HG03095 (cell line): ENCODE data around the gene POM121C.
"Not testable (repeated sequence)": the region's sequence is repeated elsewhere in the genome, so short reads cannot be mapped to it uniquely, and the experiment has no call there.

Experiments used
- ATAC-seq: cut with Tn5 transposase; IDR thresholded peaks from one replicate; pipeline ENCODE4 v1.9.1; 2021; ENCODE audit warnings: moderate library complexity; ENCODE audit not compliant: unreplicated experiment

The POM121C gene

DNA sequence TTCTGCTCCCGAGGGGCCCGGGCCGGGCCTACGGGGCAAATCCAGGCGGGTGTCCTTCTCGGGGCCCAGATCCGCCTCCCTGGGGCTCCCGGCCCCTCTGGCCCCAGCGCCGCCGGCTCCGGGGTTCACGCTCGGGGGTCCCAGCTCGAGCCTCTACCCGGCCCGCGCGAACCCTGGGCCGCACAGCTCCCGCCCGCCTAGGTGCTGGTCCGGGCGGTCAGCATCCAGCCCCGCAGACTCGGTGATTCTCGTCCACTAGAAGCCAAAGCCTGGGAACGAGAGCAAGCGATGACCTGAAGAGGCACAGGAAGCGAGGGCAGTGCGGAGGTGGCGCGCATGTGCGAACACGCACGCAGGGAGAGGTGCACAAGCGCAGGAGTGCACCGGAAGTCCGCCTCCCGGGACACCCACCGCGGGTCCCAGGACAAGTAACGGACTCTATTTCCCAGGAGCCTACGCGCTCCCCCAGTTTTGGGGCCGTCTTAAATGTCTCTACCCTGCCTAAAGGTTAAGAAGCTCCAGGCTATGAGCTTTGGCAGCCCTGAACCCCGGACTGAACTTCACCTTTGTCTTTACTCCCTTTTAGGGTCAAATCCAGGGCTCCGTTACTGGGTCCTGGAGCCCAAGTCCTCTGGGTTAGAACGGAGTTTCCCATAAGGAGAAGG is at the start of gene POM121C:
Gene POM121C, minus strand, starts transcription at position 321 of the 665 bp plus-strand sequence. CDS start 44,803 bp downstream, outside the sequence.
- ATAC-seq, result peak; percentile 98

DNA sequence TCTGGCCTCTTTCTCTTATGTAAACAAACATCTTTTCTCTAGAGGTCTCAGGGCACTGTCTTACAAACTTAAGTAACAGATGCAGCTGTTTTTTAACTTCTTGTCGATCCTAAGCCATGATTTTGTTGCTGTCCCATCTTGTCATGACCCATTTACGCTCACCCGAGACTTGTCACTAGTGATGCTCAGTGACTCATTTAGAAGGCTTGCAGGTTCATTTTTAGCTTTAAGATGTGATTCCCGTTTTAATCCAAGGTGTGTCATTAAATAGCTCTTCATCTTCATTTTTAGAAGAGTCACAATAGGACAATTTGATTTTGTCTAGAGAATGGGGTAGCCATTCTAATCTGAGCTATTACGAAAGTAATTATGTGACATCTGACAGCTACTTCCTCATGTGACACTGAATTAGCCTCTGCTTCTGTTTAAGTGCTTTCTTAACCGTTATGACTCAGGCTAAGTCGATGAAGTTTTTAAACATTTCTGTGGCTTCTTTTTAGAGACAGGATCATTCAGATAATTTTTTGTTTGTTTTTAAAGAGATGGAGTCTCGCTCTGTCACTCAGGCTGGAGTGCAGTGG is 48.7 kb upstream of the POM121C start:
- peak; percentile 78 for ATAC-seq

DNA sequence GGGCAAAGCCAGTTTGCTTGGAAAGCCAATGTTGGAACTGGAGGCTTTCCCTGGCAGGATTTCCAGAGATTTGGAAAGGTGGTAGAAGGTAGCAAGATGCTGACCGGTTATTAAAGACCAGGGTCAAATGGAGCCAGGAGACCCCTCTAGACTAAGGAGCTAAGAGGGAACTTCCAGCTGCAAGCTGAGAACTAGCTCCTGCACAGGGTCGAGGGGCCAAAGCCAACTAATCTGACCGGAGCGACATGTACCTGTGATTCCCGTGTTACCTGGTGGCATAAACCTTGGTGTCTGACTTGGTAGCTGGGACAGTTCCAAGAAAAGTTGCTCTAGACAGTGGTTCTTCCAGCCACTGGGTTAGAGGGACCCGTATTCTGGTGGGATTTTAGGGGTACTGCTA is 47.8 kb upstream of the POM121C start:
- ATAC-seq, result no peak

DNA sequence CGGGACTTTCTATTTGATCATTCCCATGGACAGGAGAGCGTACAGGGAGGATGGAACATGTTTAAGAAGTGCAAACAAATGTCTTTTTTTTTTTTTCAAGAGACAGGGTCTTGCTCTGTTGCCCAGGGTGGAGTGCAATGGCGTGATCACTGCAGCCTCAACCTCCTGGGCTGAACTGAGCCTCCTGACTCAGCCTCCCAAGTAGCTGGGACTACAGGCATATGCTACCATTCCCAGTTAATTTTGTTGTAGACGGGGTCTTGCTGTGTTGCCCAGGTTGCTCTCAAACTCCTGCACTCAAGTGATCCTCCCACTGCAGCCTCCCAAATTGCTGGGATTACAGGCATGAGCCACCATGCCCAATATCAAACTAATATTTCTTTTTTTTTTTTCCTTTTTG is 46.5 kb upstream of the POM121C start:
- no peak for ATAC-seq

DNA sequence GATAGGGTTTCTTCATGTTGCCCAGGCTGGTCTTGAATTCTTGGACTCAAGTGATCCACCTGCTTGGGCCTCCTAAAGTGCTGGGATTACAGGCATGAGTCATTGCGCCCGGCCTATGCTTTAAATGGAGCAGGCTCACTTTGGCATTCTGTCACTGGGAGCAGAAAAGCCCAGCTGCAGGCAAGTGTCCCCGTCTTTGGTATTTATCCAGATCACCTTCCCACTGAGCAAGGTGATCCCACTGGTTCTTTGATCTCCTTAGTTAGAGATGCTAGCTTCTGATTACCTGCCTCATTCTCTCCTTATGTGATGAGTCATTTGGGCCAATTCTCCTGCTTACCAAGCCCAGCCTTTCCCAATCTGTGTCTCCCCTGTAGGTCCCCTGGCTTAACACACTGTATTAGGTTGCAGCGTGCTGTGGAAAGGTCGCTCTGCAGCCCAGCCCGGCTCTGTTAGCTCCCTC is 45.3 kb upstream of the POM121C start:
- no peak for ATAC-seq

DNA sequence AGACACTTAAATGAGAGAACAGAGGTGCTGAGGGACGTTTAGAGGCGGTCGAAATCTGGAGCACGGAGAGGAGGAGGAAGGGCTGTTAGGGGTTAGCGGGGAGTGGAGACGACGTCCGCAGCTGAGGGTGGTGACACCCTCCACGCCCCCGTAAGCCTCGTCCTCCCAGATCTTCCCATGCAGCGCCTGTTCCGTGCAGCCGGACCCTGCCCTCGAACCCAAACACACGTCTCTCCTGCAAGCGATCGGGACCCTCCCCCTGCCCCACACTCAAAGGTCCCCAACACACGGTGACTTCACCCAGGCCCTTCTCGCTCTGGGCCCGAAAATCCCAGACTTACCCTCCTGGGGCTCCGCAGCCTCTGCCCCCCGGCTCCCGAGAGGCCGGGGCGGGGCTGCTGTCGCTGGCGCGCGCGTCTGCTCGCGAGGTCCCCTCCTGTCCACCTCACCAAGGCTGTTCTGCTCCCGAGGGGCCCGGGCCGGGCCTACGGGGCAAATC is 41.2 kb upstream of the POM121C start:
- not testable (repeated sequence) for ATAC-seq

DNA sequence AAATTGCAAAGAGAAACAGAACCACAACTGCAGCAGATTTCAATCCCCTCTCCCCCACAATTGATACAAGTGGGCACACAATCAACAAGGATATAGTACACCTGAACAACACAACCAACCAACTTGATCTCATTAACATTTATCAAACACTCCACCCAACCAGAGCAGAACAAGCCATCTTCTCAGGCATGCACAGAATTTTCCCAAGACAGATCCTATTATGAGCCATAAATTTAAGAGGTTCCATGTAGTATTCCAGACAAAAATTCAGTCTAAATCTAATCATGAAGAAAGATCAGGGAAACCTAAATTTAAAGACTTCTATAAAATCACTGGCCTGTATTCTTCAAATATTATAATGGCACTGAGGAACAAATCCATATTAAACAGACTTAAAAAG is 35.6 kb upstream of the POM121C start:
- ATAC-seq, result not testable (repeated sequence)

DNA sequence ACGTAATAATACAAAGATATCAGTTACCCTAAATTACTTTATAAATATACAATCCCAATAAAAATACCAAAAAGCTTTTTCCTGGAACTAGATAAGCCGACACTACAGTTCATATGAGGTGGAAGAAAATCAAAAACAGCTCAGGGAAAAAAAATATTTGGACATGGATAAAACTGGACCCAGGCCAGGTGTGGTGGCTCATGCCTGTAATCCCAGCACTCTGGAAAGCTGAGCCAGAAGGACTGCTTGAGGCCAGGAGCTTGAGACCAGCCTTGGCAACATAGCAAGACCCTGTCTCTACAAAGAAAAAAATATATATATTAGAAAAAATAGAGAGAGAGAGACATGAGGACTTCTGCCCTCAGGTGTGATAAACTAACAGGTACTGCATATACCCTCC is 32.7 kb upstream of the POM121C start:
- ATAC-seq, result not testable (repeated sequence)

DNA sequence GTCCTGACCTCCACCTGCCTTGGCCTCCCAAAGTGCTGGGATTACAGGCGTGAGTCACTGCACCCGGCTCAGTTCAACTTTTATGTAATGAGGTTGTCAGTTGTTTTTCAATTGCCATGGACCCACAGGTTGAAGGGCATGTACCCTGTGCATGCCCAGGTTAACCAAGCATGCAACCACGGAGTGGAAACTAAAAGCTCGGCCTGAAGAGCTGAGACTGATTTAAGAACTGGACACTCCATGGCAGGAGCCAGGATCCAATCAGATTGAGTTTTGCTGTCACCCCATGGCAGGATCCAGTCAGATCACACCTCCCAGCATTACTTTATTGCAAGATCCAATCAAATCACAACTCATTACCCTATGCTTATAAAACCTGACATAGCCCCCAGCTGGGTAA is 22.9 kb upstream of the POM121C start:
- ATAC-seq, result not testable (repeated sequence)

DNA sequence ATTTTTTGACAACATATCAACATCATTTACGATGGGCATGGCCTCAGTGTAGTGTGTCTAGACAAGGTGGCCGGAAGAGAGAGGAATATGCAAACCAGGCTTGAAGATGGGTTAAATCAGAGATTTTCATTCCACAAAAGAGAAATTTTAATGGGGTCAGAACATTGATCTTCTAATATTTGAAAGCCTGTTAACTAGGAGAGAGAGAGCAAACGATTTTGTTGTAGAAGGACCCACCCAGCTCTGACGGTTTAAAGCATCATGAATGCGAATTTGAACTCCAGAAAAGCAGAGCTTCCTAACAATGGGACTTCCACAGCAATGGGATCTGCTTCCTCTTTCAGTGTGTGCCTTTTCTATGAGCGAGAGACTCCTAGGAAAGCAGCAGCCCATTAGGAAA is 5.9 kb upstream of the POM121C start, which contains the start of gene SPDYE5:
Gene SPDYE5, plus strand, starts transcription at position 301 of the 400 bp plus-strand sequence. CDS start 1,728 bp downstream, outside the sequence.
- not testable (repeated sequence) for ATAC-seq

DNA sequence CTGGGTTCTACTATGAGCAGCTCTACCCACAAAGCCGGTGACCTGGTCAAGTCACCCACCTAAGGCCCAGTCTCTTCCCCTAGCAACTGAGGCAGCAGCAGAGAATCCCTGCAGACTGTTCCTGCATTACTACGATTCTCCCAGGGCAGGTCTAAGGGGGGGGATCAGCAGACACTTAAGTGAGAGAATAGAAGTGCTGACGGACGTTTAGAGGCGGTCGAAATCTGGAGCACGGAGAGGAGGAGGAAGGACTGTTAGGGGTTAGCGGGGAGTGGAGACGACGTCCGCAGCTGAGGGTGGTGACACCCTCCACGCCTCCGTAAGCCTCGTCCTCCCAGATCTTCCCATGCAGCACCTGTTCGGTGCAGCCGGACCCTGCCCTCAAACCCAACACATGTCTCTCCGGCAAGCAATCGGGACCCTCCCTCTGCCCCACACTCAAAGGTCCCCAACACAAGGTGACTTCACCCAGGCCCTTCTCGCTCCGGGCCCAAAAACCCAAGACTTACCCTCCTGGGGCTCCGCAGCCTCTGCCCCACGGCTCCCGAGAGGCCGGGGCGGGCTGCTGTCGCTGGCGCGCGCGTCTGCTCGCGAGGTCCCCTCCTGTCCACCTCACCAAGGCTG is 632 bp downstream of the POM121C start:
- not testable (repeated sequence) for ATAC-seq

DNA sequence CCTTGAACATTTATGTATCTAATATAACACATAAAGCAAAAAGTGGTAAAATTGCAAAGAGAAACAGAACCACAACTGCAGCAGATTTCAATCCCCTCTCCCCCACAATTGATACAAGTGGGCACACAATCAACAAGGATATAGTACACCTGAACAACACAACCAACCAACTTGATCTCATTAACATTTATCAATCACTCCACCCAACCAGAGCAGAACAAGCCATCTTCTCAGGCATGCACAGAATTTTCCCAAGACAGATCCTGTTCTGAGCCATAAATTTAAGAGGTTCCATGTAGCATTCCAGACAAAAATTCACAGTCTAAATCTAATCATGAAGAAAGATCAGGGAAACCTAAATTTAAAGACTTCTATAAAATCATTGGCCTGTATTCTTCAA is 5.8 kb downstream of the POM121C start:
- ATAC-seq, result not testable (repeated sequence)

DNA sequence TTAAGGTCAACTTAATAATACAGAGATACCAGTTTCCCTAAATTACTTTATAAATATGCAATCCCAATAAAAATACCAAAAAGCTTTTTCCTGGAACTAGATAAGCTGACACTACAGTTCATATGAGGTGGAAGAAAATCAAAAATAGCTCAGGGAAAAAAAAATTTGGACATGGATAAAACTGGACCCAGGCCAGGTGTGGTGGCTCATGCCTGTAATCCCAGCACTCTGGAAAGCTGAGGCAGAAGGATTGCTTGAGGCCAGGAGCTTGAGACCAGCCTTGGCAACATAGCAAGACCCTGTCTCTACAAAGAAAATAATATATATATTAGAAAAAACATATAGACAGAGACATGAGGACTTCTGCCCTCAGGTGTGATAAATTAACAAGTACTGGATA is 8.6 kb downstream of the POM121C start:
- not testable (repeated sequence) for ATAC-seq

DNA sequence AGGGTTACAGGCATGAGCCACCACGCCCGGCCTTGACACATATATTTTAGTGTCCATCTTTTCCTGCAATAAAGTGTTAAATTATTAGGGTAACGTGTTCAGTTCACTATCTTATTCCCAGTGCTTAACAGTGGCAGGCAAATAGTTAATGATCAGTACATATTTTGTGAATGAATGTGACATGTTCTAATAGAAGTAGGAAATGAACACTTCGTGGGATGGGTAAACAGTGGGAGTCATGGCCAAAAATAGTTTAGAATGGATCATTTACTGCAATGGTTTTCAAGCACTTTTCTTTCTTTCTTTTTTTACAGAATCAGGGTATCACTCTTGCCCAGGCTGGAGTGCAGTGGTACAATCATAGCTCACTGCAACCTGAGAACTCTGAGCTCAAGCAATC is 15.9 kb downstream of the POM121C start:
- not testable (repeated sequence) for ATAC-seq

DNA sequence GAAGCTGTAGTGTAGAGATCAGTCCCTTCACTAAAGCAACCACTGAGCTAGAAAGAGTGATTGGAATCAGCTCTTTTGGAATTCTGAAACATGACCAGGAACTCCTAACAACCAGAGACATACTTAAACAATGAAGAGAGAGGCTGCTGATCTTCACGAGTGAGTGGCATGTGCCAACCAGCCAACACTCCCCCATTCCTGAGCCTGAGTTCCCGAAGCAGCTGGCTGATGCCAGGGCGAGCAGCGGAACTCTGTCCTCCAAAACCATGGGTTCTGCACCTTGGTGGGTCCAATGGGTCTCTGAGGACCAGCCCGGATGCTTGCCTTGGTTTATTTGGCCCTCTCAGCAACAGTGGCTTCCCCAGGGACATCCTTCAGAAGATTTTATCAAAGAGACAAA is 25.6 kb downstream of the POM121C start:
- ATAC-seq, result not testable (repeated sequence)

DNA sequence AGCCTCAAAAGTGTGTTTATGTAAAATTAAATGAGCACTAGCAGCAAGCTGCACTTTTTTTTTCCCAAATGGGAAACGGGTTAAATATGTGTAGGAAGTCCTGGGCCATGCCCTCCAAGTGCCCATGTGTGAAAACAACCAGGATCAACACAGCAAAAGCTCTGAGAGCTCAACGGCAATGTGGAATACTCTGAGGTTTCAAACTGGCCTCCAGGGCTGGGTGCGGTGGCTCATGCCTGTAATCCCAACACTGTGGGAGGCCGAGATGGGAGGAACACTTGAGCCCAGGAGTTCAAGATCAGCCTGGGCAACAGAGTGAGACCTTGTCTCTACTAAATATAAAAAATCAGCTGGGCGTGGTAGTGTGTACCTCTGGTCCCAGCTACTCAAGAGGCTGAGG is 28.1 kb downstream of the POM121C start:
- ATAC-seq, result not testable (repeated sequence)

DNA sequence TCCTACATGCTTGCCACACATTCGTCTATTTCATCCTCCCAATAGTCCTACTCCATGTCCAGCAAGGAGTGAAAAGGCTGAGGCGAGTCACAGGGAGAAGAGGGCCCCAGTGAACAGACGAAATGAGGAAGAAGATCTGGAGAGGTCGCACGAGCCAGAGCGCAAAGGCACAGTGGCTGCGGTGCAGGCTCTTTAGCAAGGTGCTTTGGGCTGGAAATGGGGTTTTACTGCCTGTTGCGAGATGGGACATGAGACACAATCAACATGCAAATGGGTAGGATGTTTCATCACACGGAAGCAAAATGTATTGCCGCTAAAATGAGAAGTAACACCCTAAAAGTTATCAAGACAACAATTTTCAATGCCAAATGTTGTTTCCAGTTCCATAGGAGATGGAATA is 29.7 kb downstream of the POM121C start:
- ATAC-seq, result not testable (repeated sequence)

DNA sequence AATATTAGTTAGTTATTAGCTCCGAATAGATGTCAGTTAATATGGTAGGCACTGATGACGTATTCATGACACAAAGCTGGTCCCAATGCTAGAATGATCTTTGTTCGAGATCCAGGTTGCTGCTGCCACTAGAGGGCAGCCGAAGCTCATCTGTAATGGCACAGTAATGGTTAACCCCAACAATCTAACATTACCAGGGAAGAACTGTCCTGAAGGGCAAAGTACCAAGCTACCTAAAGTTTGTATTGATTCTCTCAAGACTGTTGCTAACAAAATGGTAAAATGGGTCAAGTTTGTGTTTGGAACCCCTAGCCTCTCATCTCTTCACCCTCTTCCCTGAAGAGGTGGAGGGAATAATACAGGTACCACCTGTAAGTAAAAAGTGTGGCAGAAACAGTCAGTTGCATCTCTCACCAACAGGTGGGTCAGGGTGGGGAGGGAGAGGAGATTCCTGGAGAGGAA is 33.6 kb downstream of the POM121C start:
- ATAC-seq, result peak; percentile 83

DNA sequence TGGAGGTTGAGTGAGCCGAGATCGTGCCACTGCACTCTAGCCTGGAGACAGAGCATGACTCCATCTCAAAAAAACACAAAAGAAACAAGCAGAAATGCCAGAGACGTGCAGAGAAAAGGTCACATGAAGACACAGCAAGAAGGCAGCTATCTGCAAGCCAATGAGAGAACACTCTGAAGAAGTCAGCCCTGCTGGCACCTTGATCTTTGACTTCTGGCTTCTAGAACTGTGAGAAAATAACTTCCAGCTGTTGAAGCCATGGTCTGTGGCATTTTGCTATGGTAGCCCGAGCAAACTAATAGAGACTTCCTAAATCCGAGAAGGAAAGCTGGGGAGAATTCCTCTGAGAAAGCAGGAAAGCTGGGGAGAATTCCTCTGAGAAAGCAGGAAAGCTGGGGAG is 36.2 kb downstream of the POM121C start:
- ATAC-seq, result not testable (repeated sequence)

DNA sequence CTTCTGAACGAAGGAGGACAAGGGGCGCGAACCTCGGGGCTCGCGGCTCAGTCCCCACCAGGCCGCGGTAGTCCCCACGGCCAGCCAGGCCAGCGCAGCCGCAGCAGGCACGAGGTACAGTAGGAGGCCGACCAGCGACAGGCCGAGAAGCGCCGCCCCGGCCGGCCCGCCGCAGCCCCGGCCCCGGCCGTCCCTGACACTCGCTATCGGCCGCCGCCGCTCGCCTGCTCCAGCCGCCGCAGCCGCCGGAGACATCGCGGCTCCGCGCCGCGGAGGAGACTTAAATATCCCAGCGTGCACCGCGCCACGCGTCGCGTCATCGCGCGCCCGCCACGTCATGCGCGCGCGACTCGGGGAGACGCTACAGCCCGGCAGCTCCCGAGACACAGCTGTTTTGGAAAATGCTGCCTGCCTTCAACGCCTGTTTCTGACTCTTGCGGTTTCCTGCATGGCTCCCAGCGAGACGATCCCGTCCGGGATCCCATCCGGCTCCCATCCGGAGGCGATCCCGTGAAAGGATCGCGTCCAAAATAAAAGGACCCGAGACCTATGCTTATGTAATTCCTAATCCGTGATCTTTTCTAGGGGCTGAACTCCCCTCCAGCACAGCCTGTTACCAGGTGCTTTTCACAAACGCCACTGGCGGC is 43.5 kb downstream of the POM121C start:
- ATAC-seq, result peak; percentile 82

DNA sequence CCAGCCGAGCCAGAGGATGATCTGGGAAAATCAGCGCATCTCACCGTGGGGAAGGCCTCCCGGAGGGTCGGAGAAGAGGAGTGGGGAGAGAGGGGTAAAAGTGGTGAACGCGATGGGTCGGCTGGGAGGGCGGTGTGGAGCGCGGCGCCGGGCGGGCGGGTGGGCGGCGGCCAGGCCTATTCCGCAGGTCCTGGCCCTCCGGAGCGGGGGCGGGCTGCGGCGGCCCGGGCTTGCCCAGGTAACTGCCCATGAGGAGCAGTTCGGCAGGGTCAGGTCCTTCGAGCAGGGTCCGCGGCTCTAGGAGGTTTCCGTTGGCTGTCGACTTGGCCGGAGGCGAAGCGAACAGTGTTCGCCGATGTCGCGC is 44.0 kb downstream of the POM121C start:
- ATAC-seq, result peak; percentile 43
